Activated effector memory CD4-positive, alpha-beta T cell treated with Interleukin-2 at 50 U/mL for 16 hours (primary cell): ENCODE data around the gene SMLR1.
A peak's percentile ranks its signal among the peaks of the same experiment; 100 is the strongest.

Experiments
- DNase-seq: peaks from one replicate; pipeline ENCODE4 v3.0.0-alpha.2; 2020

The SMLR1 gene

DNA sequence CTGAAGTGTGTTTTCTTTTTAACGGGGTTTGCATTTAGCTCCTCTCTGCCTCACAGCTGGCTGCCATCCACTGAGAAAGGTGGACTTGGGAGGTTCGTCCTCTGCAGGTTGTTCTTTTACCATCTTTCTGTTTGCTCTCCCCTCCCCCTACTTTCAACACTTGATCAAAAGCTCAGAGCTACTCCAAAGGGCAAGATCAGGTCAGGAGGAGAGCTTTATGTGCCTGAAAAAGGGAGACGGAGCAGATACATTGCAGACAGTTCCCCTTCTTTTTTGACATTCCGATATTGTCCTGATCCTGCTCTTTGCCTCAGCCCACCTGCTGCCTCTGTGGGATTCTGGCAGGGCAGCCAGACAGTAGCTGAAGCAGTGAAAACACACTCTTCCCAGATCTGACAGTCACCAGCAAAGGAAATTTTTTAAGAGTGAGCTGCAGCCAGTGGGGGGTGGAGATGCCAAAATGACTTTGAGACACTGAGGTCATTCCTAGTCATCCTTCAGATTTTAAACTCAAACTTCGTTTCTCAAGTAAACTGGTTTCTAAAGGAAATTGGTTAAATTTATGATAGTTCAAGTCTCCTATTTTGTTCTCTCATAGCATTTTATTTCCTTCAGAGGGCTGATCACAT lies 26.5 kb downstream of the SMLR1 start:
- no peak for DNase-seq

DNA sequence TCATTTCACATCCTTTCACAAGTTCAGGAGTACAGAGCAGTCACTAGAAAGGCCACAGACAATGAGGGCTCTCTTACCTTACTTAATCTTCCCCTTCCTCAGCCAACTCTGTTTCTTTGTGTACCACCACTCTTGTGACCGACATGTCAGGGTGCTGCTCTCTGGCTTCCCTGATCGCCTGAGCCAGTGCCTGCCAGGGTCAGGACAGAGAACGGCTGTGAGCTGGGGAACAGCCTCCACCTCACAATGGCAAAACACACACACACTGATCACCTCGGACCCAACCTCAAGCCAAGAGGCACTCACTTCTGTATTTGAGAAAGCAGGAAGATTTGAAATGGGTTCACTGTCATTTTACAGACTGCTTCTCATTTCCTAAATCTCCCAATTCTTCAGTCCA lies 30.8 kb downstream of the SMLR1 start:
- no peak for DNase-seq

DNA sequence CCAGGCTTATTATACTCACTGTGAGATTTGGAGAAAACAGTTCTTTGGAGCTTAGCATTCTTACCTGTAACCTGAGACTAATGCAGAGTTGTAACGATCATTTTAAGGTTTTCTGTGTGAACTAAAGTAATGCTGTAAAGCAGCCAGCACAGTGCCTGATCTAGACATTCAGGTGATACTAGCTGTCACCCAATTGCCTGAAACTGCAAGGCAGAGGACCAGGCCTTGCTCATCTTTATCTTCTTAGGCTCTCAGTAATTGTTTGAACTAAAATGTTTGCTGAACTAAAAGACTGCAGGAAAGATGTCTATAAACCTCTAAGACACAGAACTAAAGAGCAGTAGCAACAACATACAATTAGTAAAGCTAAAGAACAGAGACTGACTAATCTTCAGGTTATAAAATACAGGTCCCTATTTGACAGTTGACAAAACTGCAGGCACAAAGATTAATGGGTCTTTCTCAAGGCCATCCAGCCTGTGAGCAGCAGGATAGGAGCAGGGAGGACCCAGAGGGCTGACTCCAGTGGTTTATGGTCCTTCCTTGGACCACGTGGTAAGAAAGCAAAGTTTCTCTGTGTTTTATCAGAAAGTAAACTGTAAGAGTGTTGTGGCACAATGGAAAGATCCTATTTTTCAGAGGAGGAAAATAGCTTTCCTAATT lies 31.4 kb downstream of the SMLR1 start:
- DNase-seq = no peak

DNA sequence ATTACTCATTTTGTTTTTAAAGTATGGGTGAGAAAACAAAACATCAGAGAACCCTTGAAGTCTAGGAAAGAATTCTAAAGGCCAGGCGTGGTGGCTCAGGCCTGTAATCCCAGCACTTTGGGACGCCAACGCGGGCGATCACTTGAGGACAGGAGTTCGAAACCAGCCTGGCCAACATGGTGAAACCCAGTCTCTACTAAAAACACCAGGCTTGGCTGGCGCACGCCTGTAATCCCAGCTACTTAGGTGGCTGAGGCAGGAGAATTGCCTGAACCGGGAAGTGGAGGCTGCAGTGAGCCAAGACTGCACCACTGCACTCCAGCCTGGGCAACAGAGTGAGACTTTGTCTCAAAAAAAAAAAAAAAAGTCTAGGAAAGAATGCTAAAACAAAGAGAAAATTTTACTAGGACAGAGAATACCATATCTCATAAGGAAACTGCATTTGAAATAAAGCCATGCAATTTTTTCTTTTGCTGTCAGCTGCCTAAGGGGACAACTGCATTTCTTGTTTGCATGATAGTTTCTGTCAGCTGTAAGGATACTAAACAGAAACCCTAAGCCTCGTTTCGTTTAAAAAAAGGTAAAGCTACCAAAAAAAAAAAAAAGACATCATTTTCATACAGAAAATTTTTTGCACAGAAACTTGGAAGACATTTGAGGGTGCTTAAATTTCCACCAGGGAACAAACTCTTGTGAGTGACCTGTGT lies 32.1 kb downstream of the SMLR1 start:
- no peak for DNase-seq

DNA sequence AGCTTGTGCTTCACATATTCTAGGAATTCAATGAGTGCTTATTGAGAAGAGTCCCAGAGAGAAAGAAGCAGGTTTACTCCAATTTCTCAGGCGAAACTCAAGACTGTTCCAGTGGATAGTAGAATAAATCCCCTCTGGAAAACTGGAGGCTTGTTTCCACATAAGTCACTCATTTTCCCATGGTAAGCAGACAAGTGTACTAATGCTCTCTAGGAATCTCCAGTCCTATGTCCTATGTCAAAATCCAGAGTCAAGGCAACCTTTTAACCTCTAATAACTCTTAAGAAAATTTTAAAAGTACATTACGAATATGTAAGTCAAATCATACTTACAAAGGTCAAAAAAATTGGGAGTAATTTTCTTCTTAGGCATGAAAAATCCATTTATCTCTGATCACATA lies 35.2 kb downstream of the SMLR1 start:
- DNase-seq = no peak

DNA sequence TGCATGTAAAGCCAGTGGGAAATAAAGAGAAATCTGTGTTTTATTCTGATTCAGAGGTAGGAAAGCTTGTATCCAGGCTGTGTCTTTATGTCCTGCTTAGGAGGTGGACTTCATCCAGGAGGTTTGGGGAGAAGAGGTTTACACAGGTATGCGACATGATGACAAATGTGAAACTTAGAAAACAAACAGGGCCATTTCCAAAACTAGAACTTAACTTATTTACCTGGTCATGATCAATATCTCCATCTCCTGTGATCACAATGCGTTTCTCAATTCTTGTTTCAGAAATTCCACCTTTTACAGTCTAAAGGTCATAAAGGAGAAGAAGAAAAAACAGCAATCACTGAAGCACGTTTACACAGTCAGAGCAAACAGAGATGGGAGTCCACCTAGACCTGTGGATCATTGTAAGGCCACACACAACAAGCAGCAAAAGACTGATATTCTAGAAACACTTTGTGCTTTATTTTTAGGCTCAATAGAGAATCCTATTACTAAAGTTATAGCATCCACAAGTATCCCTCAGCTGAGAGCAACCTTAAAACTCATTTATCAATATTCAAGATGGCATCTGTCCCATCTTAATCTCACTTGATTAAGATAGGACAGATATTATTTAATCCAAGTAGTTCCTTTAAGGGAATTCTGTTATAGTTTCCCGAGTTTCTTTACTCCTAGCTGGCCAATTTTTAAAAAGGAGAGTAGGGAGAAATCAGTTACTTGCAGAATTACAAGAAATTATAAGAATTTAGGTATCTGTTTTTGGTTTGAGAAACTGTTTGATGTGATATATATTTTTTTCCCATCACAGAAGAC lies 36.4 kb downstream of the SMLR1 start:
- DNase-seq = no peak

DNA sequence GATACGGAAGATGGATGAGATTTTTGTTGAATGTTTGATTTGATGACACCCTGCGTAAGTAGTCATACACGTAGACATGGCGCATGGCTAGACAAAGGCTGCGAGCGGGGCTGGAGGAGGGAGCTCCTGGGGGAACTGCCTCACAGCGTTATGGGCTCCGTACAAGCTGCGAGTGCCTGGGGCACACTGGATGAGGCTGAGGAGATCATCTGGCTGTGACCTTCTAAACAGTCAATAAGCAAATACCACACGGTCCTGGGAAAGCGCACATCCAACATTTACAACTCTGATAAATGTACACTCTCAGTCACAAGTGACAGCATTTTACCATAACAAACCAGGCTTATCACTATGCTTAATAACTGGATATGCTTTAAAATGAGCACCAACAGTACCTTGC lies 37.1 kb downstream of the SMLR1 start:
- no peak for DNase-seq

DNA sequence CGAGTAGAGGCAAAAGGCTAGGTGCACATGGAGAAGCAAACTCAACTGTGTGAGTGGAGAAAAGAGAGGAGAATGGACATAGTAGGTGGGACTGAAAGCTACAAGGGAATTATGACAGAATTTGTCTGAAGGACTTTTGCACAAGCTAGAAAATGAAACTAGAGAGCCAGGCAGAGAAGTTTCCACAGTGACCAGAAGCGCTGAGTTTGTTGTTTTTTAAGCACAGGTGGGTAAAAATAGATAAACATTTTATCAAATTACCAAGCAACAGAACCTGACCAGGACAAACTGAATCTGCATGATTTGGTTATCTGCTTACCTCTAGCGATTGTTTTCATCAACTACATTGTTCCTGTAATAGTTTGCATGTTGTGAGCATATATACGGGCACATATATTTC lies 38.6 kb downstream of the SMLR1 start:
- no peak for DNase-seq

DNA sequence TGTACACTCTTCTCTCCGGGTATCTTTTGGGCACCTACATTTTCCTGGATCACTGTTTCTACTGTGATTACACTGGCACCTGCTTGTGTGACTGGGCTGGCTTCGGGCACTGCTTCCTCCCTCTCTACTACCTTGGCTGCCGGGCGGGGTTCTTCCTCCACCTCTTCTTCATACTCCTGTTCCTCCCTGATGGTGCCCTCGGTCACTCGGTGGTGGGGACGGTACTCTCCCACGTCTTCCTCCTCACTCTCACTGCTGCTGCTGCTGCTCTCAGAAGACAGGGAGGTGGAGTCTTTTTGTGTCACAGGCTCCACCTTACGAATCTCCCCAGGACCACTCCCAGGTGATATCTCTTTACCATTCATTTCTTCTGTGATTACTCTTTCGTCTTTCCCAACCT lies 42.5 kb downstream of the SMLR1 start:
- DNase-seq = no peak

DNA sequence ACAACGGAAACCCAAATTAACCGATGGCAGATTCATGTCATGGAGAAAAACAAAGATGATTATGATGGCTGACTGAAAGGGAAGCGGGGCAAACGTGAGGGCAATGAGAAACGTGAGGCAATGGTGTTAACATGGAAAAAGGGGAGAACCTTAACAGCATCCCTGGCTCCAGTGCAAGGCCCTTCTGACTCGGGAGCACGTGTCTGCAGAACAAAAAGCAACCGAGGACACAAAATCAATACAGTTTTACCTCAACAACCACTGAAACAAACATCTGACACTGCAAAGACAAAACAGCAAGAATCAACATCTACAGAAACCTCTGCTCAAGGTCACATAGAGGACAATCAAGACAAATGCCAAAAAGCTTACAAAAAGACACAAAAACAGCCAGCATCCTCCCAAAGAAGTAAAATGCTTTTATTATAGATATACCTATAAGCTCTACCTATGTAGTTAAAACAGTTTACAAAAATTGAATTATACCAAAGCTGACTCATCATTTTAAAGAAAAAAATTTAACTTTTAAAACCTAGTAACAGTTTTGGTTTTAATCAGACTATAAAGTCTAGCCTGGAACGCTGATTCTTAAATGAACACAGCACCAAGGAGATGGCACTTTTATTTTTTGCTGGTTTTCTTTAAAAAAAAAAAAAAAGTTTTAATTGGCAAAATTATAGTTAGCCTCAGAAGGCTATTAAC lies 43.1 kb downstream of the SMLR1 start:
- no peak for DNase-seq

DNA sequence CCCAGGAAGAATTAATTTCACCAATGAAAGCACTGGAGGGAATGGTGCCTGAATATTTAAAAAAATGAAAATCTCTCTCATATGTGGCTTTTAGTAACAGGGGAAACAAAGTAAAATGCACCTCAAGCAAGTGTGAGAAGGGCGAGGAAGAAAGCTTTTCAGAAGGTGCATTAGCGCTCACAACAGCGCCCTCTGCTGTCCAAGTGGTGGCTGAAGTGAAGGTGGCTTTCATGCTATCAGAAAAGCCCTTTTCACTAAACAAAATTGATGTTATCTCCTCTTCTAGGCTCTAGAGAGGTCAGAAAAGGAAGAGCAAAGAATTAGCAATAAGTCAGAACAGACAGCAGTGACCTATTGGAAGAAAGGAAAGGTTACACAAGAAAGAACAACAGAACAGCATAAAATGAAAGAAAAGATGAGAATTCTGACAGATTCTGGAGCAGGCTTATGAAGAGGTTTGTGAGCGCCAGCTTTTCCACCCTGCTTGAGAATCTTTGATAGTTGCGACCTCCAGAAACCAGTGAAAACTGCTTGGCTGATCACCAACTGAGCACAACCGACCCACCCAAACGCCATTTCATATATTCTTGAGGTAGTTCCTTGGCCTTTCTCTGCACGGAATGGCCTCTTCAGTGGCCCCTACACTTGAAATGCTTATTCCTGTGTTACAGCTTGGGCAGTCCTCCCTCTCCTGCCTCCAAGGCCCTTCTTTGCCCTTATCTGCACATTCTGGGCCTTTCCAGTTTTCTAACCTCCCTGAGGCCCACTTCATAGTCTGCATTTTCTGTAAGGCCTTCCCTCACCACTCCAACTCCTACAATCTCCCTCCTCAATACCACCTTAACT lies 45.3 kb downstream of the SMLR1 start:
- peak; percentile 48 for DNase-seq

DNA sequence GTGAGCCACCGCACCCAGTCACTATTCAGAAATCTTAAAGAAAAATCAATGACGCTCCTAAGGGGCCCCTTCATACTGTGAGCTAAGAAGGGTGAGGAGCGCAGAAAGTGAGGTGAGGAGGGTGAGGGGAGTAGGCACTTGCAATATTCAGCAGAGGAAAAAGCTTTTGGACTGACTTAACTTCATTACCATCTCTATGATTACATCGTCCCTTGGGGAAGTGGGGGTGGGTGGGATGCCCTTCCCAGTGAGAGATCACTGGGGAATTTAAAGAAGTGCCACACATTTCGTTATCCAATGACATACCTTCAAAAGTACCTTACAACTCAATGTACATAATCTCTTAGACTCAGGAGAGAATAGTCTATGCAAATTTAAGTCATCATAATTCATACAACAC lies 46.5 kb downstream of the SMLR1 start:
- DNase-seq = no peak

DNA sequence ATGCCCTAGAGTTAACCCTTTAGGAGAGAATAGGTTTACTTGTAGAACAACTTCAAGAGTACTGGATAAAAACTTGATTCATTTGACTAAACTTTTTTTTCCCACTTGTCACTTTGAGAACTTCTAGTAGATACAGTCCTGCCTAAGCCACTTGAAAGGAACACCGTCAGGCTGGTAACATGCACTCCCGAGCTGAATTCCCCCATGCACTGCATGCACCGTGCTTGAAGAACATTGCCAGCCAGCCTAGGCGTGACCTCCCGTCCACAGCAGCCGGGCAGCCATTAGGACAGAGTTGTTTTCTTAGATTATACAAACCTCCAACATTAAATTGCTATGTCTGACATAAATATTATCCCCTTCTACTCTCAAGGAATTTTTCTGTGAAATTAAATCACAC lies 52.6 kb downstream of the SMLR1 start:
- DNase-seq = no peak

DNA sequence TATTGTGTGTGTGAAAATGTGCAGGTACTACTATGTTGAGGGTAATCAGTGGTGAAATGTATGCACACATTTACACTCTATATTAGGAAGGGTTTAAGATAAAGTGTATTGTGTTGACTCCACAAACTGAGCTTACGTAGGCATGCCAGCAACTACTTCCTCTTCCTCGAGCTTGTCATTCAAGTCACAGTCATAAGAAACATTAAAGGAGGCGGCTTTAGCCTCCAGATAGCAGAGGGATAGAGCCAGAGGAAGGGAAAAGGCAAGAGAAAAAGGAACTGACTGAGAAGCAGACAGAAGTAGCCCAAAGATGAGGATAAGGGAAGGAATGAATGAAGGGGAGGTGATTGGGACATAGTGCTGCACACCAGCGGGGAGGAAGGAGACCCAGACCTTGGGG lies 55.2 kb downstream of the SMLR1 start:
- DNase-seq = no peak

DNA sequence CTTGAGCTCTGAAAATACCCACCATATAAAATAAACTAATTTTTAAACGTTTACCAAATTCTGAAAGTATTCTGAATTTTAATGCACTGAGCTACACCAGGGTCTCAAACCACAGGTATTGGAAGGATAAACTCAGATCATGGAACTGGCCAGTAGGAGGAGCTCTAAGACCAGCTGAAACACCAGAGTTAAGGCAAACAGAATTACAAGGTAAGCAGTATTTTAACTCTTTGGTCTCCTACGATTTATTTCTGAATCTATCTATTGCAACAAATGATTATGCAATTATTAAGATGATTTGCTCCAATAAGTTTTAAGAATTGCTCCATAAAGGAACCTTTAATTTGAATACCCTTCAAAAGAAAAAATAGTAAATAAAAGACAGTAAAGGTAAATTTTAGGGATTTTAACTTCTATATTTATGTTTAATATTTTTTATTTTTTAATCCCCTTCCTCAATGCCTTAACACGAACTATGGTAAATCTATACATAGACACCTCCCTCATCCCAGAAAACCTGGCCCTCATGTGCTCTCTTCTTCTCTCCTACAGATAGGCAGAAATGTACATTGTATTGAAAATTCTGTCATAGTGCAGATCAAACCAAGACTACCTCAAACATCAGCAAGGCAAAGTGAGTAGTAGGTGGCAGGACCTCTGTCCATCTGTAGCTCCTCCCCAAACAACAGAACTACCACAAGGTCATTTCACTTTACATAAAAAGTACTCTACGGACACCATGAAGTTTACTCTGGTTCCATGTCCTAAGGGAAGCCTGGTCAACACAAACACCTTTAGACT lies 58.4 kb downstream of the SMLR1 start:
- peak; percentile 10 for DNase-seq
